Liver (tissue), 3 donors: ENCODE results near the gene MSI2.

Experiments
- CTCF ChIP-seq: fragments of 150-350 bp; IDR thresholded peaks from 2 replicates; pipeline ENCODE4 v1.5.1; 2017; ENCODE audit warnings: improper control_type of control experiment, low read depth, low read length; ENCODE audit not compliant: missing input control
- JUND ChIP-seq, 2 donors: IDR thresholded peaks; 2 replicates each; pipeline ENCODE4 v1.6.1; 2016; ENCODE audit warnings: antibody characterized with exemption in 2 of 2
- RAD21 ChIP-seq, 2 donors: IDR thresholded peaks; 2 replicates each; pipeline ENCODE4 v1.6.1; 2016; ENCODE audit warnings: antibody characterized with exemption in 2 of 2, mild to moderate bottlenecking in 2 of 2
- REST ChIP-seq: IDR thresholded peaks from 2 replicates; pipeline ENCODE4 v1.6.1; 2016; ENCODE audit warnings: antibody characterized with exemption, mild to moderate bottlenecking
- SP1 ChIP-seq: IDR thresholded peaks from 2 replicates; pipeline ENCODE4 v1.6.1; 2018; ENCODE audit warnings: antibody characterized with exemption, mild to moderate bottlenecking
- TAF1 ChIP-seq: conservative IDR thresholded peaks from 2 replicates; pipeline ENCODE4 v1.6.1; 2016; ENCODE audit warnings: antibody characterized with exemption, mild to moderate bottlenecking
- YY1 ChIP-seq: IDR thresholded peaks from 2 replicates; pipeline ENCODE4 v1.6.1; 2016; ENCODE audit warnings: antibody characterized with exemption, mild to moderate bottlenecking
- TF ChIP-seq, protein P1 (sequence below): IDR thresholded peaks from 2 replicates; pipeline ENCODE4 v1.6.1; 2016; ENCODE audit warnings: antibody characterized with exemption
- donor health status: healthy.
- donor health status: healthy.

GRCh38 chr17:57557416-57557815, 301.1 kb downstream of the MSI2 start:
- TF ChIP-seq SP1 (no peak), TAF1 (no peak), RAD21 (IDR thresholded peaks at IDR 0.05) (no peak), JUND (IDR thresholded peaks at IDR 0.05) (no peak), CTCF (no peak), REST (no peak), YY1 (no peak)
- TF ChIP-seq, protein P1, sequence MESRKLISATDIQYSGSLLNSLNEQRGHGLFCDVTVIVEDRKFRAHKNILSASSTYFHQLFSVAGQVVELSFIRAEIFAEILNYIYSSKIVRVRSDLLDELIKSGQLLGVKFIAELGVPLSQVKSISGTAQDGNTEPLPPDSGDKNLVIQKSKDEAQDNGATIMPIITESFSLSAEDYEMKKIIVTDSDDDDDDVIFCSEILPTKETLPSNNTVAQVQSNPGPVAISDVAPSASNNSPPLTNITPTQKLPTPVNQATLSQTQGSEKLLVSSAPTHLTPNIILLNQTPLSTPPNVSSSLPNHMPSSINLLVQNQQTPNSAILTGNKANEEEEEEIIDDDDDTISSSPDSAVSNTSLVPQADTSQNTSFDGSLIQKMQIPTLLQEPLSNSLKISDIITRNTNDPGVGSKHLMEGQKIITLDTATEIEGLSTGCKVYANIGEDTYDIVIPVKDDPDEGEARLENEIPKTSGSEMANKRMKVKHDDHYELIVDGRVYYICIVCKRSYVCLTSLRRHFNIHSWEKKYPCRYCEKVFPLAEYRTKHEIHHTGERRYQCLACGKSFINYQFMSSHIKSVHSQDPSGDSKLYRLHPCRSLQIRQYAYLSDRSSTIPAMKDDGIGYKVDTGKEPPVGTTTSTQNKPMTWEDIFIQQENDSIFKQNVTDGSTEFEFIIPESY: no peak
